NCI-H1436 treated with DMSO at 0.1 percent for 48 hours (cell line): ENCODE measurements around the gene TMEM247.

Experiments
- DNase-seq: peaks from one replicate; lab custom pipeline; 2025; lab: John Stamatoyannopoulos, UW

TMEM247 gene

DNA sequence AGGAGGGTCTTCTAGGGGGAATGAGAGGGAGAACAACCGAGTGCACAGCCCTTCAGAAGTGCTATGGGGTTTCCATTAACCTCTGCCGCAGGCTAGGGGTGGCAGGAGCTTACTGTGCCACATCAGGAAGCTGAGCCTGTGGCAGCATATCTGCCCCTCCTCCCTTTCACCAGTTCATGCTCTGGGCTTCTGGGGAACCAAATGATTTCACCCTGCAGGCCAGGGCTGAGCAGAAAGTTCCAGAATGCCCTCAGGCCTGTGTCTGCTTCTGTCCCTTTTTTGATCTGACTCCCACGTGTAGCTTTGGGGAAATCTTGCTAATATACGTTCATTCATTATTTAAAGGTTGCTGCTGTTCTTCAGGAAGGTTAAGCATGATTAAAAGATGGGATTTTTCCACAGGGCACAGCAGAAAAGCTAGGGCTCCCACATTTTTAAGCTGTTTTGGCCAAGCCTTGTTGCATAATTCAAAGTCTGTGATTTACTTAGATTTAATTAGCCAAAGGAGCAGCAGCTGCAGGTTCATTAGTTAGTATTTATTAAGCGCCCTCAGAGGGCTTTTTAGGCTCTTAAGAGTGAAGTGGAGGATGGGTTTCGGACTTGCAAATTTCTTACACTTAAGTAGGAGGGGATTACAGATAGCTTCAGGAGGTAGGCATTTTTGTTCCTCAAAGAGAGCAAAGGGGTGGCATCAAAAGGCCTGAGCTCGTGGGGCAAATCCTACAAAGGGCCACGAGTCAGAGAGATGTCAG is 10.2 kb downstream of the TMEM247 start:
- DNase-seq: no peak

GRCh38 chr2:46490521-46491141 is 11.3 kb downstream of the TMEM247 start:
- DNase-seq: no peak

DNA sequence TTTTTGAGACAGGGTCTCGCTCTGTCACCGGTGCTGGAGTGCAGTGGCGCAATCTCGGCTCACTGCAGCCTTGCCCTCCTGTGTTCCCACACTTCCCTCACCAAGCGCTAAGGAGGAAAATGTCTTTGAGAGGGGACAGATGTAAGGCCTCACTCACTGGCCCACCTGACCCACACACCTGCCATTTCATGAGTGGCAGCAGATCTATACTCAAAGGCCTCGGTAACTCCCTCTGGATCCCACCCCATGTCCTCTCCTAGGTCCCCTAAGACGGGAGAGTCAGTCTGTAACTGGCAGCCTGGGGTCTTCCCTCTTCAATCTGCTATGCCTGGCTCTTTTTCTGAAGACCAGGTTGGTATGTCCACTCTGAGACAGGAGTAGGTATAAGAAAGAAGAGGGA is 12.9 kb downstream of the TMEM247 start:
- DNase-seq: no peak

DNA sequence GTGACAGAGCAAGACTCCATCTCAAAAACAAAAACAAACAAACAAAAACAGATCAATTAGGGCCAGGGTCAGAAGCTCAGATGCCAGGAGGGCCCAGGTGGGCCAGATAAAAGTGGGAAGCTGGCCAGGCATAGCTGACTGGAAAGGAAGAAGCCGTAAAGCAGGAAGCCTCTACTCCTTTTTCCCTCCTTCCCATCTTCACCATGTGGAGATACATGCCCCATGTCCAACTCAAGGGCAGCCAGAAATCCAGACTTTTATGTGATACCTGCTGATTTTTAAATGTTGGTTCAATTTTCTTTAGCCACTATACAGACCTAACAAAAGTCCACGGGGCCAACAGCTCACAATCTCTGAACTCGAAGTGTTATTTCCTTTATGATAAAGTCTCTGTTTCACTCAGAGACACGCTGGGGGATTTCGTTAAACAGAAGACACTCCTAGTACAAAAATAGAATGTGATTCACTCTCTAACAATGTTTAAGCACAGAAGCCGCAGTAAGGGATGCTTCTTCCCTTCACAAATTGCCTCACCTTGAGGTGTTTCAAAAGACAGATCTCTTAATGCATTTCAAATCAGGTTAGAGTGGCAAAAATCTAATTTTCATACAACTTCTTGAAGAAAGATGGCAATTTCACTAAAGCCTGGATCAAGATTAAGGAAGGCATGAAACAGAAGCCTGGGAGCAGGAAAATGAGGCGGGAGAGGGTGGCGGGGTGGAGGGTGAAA is 14.0 kb downstream of the TMEM247 start:
- DNase-seq: no peak

- no peak for DNase-seq
These were observed 14.5 kb downstream of the TMEM247 start for GRCh38 chr2:46493971-46494250.

DNA sequence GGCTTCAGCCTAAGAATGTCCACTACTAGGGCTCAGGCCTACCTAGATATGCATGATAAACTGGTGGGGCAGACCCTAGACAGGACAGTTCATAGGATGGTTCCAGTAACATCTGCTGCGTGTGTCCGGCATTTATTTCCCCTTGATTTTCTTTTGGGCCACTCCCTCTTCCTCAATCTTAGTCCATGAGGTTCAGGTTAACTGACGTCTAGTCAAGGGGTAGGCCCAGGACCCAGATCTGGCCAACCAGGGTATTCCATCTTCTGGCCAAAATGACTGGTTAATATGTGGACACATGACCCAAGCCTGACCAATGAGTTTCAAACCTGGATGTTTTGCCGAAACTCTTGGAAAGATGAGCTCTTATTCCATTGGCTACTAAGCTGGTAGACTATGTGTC is 15.2 kb downstream of the TMEM247 start:
- DNase-seq: no peak

GRCh38 chr2:46495231-46496030 is 16.1 kb downstream of the TMEM247 start:
- no peak for DNase-seq

- no peak for DNase-seq
These were observed 18.4 kb downstream of the TMEM247 start for GRCh38 chr2:46497766-46498165.

DNA sequence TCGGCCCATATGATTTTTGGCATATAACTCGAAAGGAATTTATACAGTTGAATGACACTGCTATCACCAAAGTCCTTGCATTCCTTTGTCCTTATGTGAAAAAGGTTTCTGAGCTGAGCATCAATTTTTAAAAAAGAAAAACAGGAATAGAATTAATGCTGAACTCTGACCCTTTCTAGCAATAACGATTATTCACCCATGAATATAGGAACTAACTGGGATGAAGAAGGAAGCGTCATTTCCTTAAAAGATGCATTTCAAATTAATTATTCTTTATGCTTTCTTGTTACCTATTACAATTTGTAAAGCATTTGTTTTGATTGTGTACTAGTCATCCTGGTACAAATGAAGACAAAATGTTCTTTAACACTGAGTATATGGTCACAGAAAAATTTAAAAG is 19.3 kb downstream of the TMEM247 start:
- DNase-seq: no peak

GRCh38 chr2:46499392-46499785 is 20.0 kb downstream of the TMEM247 start:
- DNase-seq: no peak

- DNase-seq: no peak
These were observed 21.4 kb downstream of the TMEM247 start for GRCh38 chr2:46500801-46501200.

- no peak for DNase-seq
These were observed 23.0 kb downstream of the TMEM247 start for GRCh38 chr2:46502291-46502885.

- DNase-seq: no peak
These were observed 24.3 kb downstream of the TMEM247 start for GRCh38 chr2:46503686-46504085.

DNA sequence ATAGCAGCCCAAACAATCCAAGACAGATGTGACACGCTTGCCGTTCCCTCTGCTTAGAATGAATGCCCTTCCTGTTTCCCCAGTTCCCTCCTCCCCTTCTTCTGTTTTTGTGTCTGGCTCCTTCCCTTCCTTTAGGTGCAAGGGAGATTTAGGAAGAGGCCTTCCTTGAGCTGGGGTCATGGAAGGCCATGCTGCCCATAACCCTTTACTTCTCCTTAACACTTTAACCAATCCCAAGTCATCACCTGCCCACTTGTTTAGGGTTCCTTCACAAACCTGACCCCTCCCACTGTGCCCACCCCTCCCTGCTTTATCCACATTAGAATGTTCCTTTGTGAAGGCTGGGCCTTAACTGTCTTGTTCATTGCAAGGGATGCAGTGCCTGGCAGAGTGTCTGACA is 24.9 kb downstream of the TMEM247 start:
- DNase-seq: no peak

DNA sequence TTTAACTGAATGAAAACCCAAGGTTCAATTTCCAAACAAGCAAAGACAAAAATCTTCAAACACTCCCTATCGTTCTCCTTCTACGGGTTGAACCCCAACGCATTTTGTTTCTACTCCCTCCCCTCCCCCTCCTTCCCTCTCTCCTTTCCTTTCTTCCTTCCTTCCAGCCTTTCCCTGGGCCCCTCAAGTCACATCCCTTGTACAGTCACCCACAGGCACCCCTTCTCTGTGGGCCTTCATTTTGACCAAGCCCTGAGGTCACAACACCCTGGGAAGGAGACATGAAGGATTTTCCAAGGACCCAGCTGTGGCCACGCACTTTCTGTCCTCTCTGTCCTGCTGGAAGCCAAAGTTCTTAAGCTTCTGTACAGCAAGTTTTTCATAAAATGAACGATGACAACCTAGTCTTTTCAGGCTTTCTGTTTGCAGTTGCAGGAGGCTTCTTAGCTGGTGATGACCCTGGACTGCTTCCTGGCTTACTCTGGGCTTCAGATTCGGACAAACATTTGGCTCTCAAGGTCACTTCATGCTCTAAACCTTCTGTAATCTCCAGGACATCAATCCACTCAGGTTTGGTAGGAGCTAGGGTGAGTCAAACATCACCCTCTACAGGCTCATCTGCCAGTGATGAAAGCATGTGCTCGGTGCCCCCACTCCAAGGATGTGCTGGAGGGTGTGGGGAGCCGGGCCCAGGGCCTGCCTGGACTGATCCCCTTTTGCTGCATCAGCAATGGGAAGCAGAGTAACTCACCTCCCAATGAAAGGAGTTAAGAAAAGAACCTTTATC is 25.5 kb downstream of the TMEM247 start:
- no peak for DNase-seq

- no peak for DNase-seq
These were observed 26.1 kb downstream of the TMEM247 start for GRCh38 chr2:46505472-46505783.

DNA sequence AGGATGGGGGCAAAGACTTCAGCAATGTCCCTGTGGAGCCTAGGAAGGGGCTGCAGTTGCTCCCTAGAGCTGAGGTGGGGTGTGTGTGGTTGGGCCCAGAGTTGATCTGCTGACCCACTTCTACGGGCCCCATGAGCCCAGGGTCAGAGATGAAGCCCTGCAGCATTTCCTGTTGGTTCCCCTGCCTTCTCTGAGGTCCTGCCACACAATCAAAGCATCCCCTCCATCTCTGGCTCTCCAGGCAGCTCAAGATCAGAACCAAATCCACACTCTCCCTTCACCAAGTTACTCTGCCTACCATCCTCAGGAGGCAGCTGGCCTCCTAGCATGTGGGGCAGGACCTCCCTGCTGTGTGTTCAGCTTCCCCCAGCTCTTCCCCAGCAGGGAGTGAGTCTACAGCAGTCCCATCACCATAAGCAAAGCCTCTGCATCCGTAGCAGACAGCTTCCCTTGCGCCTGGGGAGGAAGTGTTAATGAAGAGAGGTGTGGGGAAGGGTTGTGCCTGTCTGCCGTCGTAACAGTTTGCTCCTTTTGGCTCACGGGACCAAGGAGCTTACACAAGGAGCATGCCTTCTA is 26.9 kb downstream of the TMEM247 start:
- DNase-seq: no peak

DNA sequence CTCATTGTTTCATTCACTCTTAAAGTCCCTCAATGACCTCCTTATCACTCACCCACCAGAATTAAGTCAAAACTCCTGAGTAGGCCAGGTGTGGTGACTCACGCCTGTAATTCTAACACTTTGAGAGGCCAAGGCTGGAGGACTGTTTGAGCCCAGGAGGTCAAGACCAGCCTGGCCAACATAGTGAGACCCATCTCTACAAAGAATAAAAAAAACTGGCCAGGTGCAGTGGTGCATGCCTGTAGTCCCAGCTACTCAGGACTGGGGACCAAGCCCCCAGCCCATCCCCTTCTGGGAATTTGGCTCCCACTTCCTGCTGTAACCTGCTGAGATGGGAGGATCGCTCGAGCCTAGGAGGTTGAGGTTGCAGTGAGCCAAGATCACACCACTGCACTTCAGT is 28.9 kb downstream of the TMEM247 start:
- no peak for DNase-seq

DNA sequence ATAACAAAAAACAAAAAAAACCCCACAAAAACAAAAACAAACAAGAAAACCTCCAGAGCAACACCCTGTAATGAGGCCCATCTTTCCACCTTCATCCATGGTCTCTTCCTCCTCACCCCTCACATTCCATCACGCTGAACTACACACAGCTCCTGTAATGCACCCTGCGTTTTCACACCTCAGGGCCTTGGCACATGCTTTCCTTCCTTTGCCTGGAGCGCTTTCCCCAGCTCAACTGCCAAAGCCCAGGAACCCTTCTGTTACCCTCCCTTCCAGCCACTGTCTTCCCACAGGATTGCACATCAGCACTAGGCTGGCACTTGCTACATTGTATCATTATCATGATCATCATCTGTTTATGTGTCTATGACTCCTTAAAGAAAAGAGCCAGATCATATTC is 29.4 kb downstream of the TMEM247 start:
- no peak for DNase-seq

- DNase-seq: no peak
These were observed 30.4 kb downstream of the TMEM247 start for GRCh38 chr2:46509804-46510203.

DNA sequence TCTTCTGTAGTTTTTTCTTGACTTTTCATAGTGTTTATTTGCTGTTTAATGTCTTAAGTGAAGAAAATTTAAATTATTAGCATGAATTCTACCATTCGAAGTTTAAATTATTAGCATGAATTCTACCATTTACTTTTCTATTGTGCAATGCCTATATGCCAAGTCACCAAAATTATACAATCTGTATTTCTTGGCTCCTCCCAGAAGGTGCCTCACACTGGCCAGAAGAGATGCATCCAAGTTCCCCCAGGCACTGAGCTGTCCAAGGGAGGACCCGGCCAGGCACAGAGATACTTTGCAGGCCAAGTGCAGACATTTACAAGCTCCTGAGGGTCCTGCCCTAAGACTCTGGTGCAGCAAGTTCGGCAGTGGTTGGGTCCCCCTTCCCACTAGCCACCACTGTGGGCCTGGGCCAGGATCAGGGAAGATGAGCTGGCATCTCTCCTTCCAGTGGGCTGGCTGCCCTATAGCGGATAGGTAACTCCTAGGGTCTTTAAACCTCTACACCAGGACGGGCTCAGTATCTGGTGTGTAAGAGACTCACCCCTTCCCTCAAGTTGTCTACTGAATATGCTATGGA is 31.3 kb downstream of the TMEM247 start:
- DNase-seq: no peak
